GM19035 (cell line): ENCODE measurements around the gene TLCD5.

ENCODE experiments used
- ATAC-seq: cut with Tn5 transposase; IDR thresholded peaks from one replicate; pipeline ENCODE4 v1.9.1; 2021; ENCODE audit not compliant: unreplicated experiment

TLCD5 gene

GRCh38 chr11:120376547-120377182 lies 51.6 kb downstream of the TLCD5 start:
- no peak for ATAC-seq

- ATAC-seq, result no peak
These were observed 53.4 kb downstream of the TLCD5 start for GRCh38 chr11:120378474-120378873.

GRCh38 chr11:120381401-120381800 lies 56.3 kb downstream of the TLCD5 start:
- ATAC-seq, result no peak
